GM10248 (cell line): ENCODE measurements around the gene B4GALT1.

Experiments used
- CTCF ChIA-PET: fragments of 300-600 bp; sonication (Branson Sonifier 250); formaldehyde crosslinking; extraction: SDS; loops from one replicate; lab custom pipeline; 2021; ENCODE audit warnings: antibody characterized with exemption; lab: Yijun Ruan, JAX
- POLR2A ChIA-PET: fragments of 350-650 bp; sonication (Branson Sonifier 250); formaldehyde crosslinking; extraction: SDS; loops from one replicate; lab custom pipeline; 2020; ENCODE audit warnings: antibody characterized with exemption; lab: Yijun Ruan, JAX
- DNase-seq: peaks from one replicate; pipeline ENCODE4 v3.0.0; 2012; ENCODE audit errors: extremely low spot score
- TF ChIP-seq, protein P1 (sequence below): IDR thresholded peaks from 2 replicates; pipeline ENCODE4 v1.5.1; 2012; ENCODE audit warnings: mild to moderate bottlenecking, low read depth; ENCODE audit errors: extremely low read depth, missing control alignments, control extremely low read depth

Gene B4GALT1

DNA sequence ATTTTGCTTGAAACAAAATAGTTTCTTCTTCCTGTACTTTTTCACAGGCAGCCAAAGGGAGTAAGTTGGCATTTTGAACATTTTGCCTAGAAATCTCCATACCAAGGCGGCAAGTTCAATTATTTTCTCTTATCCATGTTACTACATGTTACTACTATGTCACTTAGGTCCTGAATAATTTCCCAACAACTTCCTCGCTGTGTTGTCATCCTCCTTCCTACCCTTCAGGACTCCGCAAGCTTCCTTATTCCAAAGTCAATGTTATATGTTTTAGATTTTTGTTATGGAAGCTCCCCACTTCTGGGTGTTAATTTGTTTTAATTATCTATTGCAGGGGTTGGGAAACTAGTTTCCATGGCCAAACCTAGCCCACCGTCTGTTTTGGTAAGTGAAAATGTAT, 9.9 kb upstream of the B4GALT1 start:
- no peak for DNase-seq
- ChIA-PET CTCF (interaction anchor here (1.0 to 2.2 kb wide), 4 partner anchors 10 to 26 kb away, joined by 3 to 6 read pairs (median 4); partner anchors contain the start of gene B4GALT1), POLR2A (no interaction called here)
- TF ChIP-seq, protein P1, sequence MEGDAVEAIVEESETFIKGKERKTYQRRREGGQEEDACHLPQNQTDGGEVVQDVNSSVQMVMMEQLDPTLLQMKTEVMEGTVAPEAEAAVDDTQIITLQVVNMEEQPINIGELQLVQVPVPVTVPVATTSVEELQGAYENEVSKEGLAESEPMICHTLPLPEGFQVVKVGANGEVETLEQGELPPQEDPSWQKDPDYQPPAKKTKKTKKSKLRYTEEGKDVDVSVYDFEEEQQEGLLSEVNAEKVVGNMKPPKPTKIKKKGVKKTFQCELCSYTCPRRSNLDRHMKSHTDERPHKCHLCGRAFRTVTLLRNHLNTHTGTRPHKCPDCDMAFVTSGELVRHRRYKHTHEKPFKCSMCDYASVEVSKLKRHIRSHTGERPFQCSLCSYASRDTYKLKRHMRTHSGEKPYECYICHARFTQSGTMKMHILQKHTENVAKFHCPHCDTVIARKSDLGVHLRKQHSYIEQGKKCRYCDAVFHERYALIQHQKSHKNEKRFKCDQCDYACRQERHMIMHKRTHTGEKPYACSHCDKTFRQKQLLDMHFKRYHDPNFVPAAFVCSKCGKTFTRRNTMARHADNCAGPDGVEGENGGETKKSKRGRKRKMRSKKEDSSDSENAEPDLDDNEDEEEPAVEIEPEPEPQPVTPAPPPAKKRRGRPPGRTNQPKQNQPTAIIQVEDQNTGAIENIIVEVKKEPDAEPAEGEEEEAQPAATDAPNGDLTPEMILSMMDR: no peak

DNA sequence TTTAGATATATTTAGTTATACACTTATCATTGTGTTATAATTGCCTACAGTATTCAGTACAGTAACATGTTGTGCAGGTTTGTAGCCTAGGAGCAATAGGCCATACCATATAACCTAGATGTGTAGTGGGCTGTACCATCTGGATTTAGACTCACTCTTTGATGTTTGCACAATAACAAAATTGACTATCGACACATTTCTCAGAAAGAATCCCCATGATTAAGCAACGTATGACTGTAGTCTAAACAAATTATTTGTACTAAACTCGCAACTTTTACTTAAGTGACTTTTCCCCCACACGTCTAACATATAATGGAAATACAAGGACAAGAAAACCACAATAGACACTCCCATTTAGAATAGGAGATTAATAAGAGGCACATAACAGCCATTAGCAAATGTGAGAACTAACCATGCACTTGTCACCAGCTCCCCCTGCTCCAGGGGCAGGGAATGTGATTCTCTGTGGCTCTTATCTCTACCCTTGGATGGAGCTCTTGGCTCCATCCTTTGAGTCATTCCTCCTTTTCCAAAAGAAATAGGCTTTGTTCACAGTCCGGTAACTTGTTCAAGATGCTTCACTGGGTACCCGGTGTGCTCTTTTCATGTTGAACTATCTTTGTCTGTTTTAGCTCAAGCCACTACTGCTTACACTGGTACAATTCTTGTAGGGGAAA, 8.7 kb upstream of the B4GALT1 start:
- POLR2A ChIA-PET: interaction anchor here (0.5 kb wide), 1 partner anchor 67 kb away, joined by 3 read pairs; no protein-coding TSS in a partner anchor
- CTCF ChIA-PET: interaction anchor here (0.8 to 1.9 kb wide), 6 partner anchors 10 to 122 kb away, joined by 3 to 7 read pairs (median 3); no protein-coding TSS in a partner anchor

DNA sequence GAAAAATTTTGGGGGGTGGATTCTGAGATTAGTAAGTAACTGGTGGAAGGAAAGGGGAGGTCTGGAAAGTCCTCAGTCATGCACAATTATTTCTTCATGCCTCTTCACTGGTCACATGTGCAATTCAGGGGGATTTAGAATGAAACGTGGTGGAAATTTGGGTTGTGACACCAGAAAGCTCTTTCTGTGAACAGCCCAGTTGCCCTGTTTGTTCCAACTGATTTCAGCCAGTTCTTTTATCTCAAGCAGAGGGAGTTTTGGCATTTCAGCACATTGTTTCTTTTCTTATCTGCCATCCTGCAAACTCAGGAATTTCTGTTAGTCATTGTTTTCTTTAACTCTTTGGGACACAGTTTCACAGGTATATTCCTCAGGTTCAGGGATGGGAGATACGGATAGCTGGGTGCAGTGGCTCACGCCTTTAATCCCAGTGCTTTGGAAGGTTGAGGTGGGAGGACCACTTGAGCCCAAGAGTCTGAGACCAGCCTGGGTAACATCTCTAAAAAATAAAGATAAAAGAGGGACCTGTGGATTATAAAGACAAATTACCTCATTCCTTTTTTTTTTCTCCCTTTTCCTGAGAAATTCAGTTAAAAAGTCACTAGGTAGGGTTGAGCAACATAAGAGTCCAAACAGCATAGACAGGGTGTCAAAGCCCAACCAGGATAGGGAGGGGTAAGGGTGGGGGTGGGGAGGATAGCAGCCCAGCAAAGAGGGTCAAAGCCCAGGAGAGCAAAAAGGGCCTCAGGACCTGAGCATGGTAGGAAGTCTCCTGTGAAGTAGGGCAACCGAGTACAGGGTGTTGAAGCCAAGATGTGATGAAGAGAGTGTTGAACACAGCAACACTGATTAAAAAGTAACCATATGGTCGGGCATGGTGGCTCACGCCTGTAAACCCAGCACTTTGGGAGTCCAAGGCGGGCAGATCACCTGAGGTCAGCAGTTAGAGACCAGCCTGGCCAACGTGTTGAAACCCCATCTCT, 5.4 kb upstream of the B4GALT1 start:
- no peak for DNase-seq
- CTCF ChIA-PET: interaction anchor here (1.1 to 2.4 kb wide), 4 partner anchors 14 to 54 kb away, joined by 3 to 14 read pairs (median 4); no protein-coding TSS in a partner anchor
- POLR2A ChIA-PET: interaction anchor here (0.6 kb wide), 1 partner anchor 118 kb away, joined by 4 read pairs; the partner anchor contains the start of gene NFX1

More for the DNA sequence above, 8.7 kb upstream of the B4GALT1 start:
- DNase-seq: no peak
- TF ChIP-seq, protein P1: no peak

DNA sequence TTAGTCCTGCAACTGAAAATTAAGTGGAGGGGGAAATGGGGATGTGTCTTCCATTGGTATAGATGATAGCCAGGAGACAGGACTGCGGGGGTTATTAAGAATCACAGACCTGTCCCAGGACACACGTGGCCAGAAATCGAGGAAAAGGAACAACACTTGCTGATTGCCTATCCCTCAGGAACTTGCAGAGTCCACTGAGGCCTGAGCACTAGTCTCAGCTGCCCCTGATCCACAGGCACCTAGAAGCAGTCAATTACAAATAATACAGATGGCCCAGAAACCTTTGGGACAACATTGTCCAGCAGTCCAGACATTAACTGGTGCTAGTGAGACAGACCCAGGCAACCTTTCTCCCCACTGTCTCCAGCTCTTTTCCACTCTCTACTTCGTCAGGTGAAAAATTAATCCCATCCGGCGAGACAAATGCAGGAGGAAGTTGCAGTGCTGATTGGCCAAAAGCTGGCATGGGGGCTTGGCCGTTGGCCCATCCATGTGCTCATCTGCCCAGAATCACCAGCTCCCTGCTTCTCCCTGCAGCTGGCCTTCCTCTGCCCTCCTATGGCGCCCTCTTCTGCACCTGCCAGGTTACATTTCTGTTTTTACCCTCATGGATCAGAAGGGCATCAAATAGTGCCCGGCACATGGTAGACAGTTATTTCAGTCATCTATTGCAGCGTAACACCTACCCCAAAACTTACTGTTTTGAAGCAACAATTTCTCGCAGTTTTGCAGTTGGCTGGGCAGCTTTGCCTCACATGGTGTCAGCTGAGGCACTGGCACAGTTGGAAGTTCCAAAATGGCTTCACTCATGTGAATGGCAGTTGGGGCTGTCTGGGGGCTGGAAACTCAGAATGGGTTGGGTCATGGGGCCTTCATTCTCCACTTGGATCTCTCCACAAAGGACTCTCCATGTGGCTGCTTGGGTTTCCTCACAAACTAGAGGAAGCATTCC, 3.6 kb upstream of the B4GALT1 start:
- CTCF ChIA-PET: interaction anchor here (0.8 to 2.4 kb wide), 16 partner anchors 8 to 94 kb away, joined by 3 to 14 read pairs (median 4); partner anchors contain the start of gene SMU1
- DNase-seq: no peak
- TF ChIP-seq, protein P1: peak; percentile 40
- POLR2A ChIA-PET: no interaction called here

More for the DNA sequence above, 5.4 kb upstream of the B4GALT1 start:
- TF ChIP-seq, protein P1: no peak

DNA sequence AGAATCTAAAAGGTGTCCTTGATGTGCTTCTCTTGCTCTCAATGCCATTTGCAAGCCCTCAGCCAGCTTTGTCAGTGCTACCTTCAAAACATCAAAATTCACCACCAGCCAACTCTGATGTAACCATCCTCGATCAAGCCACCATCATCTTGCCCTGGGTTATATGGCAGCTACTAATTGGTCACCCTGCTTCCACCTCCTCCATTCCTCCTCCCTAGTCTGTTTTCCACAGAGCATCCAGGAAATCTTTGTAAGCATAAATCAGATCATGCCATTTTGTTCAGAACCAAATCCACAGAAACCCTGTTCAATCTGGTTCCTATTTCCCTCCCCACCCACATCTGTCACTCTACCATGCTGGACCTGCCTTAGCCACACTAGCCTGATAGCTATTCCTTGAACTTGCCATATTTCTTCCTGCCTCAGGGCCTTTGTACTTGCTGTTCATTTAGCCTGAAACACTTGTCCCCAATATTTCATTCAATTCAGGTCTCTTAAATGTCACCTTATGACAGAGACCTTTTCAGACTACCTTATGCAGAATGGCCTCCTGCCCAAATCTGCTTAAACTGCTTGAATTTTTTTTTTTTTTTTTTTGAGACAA, 1.9 kb upstream of the B4GALT1 start:
- DNase-seq: no peak
- TF ChIP-seq, protein P1: no peak
- ChIA-PET POLR2A (no interaction called here), CTCF (interaction anchor here (1.3 to 1.7 kb wide), 2 partner anchors 16 to 32 kb away, joined by 3 to 4 read pairs; no protein-coding TSS in a partner anchor)
